GM18909 (cell line): ENCODE data around the gene MEGF10.

Source experiments
- ATAC-seq: cut with Tn5 transposase; IDR thresholded peaks from one replicate; pipeline ENCODE4 v1.9.1; 2021; ENCODE audit warnings: mild to moderate bottlenecking; ENCODE audit not compliant: unreplicated experiment, poor library complexity

Gene MEGF10

GRCh38 chr5:127322403-127322802 lies 31.8 kb downstream of the MEGF10 start:
- no peak for ATAC-seq

- no peak for ATAC-seq
Measured at GRCh38 chr5:127324756-127325155, 34.2 kb downstream of the MEGF10 start.

DNA sequence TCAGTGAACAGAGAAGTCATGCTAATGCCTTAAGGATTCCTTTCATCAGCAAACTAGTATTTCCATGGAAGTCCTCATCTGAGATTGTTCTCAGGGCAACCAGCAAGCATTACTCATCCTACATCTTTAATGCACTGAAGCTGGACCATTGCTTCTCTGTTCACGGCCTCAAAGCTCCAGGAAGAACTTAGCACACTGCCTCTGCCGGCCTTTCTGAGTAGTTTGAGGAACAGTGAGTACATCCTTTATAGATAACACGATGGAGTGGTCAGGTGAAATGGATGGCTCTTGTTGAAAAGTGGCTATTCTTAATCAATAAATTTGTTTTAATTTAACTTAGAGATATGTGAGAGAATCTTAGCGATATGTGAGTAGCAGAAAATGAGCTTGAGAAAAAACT lies 35.8 kb downstream of the MEGF10 start:
- no peak for ATAC-seq

- no peak for ATAC-seq
Measured at GRCh38 chr5:127326976-127327755, 36.6 kb downstream of the MEGF10 start.

DNA sequence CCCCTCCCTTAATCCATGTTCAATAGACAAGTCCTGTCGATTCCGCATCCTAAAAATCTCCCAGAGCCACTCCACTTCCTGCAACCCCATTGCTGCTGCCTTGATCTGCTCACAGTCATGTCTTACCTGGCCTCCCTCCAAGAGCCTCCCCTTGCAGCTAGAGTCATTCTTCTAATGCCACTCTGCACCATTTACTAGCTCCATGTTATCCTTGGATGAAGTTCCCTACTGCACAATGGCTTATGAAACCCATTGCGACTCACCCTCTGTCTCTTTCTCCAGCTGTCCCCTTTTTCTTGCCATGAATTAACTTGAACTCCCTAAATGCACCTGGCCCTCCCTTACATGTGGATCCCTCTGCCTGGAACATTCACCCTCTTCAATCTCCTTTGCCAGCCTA lies 39.5 kb downstream of the MEGF10 start:
- ATAC-seq: no peak

- ATAC-seq: no peak
Measured at GRCh38 chr5:127331890-127332649, 41.5 kb downstream of the MEGF10 start.

GRCh38 chr5:127333483-127333882 lies 42.9 kb downstream of the MEGF10 start:
- ATAC-seq: no peak

- ATAC-seq: no peak
Measured at GRCh38 chr5:127335381-127335780, 44.8 kb downstream of the MEGF10 start.

DNA sequence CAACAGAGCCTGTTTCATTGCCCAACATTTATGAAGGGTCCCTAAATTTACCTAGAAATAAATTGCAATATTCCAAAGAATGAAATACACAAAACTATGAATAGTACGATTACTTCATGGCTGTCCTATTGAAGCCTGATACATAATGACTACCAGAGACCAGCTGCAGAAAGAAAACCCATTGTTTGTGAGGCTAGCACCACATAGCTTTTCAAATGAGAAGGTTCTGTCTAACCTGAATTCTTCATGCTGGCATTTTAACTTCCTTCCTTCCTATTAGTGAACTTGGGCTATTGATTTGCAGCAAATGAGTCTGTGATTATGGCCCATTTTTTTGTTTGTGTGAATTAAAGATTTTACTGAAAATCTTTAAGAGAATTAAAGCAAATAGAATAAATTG lies 47.3 kb downstream of the MEGF10 start:
- no peak for ATAC-seq

DNA sequence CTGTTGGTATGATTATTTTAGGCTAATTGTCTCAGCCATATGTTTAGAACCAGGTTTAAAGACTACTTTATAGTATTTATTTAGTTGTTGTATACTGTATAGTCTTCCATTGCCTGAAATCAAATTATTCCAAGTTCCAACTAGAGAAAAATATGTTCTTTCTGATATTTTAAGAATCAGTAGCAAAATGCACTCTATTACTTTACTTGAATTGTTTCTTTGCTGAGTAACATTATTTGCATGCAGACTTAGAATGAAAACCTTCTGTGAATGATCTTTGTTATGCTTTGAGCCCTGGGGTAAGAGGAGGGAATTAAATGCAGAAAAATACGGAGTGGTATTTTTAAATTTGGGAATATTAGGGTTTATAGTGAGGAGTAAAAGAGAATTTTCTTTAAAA lies 47.9 kb downstream of the MEGF10 start:
- no peak for ATAC-seq

- ATAC-seq: no peak
Measured at GRCh38 chr5:127340606-127341005, 50.0 kb downstream of the MEGF10 start.

DNA sequence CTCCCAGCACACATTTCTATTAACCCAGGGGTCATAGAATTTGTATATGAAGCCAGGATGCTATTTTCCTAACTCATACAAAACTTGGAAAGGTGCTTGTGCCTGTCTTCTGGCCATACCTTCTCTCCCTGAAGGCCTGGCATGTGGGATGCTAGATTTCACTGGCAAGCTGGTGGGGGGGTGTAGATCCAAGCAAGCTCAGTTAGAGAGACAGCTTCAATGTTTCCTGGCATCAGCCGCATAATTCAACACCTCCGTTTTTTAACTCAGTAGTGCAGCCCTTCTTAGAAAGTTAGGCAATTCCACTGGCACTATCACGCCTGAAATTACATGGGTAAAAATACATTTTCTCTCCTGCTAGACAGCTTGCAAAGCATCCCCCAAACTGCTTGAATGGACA lies 51.8 kb downstream of the MEGF10 start:
- ATAC-seq: no peak

GRCh38 chr5:127343313-127343712 lies 52.7 kb downstream of the MEGF10 start:
- no peak for ATAC-seq

DNA sequence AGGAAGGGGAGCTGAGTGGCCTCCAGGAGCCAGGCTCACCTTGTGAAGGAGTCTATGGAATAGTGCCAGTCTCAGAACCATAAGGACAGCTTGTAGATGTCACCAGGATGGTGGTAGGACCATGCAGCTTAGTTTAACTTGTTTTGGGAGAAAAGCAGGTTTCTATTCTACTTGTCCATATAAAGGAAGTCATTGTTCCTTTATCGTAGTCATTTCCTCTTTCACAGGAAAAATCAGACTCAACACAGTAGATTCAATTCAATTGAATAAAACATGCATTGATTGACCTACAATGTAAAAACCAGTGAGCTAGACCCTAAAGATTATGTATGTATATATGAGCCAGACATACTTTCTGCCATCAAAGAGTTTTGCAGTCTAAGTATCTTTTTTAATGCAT lies 53.3 kb downstream of the MEGF10 start:
- no peak for ATAC-seq

GRCh38 chr5:127344931-127345330 lies 54.3 kb downstream of the MEGF10 start:
- ATAC-seq: no peak

GRCh38 chr5:127351418-127351817 lies 60.8 kb downstream of the MEGF10 start:
- no peak for ATAC-seq

DNA sequence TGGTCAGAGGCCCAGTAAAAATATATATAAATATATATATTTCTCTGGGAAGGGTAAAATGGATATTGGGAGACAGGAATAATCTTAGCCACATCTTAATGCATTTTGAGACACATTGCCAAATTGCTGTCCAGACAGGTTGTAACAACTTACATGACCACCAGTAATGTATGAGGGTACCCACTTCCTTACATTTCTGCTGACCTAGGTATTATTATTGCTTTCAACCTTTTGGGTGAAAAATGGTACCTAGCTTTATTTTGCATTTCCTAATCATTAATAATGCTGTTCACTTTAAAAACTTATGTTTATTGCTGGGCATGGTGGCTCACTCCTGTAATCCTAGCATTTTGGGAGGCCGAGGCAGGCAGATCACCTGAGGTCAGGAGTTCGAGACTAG lies 61.5 kb downstream of the MEGF10 start:
- ATAC-seq: no peak

DNA sequence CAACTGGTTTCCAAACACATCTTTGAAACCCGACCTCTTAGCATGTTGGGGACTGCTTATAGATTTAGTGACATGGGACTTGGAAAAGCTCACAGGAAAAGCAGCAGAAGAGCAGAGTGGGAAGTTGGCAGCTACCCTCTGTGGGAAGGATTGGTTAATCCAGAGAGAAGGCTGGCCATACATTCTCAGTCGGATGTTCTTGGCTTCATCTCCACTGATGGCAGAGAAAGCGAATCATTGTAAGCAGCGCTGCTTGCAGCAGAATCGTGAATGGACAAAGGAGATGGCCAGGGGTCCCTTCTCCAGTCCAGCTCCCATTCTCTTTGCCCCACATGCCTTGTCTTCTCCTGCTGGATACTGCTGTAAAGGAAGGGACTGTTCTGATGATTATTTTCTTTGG lies 62.7 kb downstream of the MEGF10 start:
- no peak for ATAC-seq

GRCh38 chr5:127353796-127354195 lies 63.2 kb downstream of the MEGF10 start:
- no peak for ATAC-seq

DNA sequence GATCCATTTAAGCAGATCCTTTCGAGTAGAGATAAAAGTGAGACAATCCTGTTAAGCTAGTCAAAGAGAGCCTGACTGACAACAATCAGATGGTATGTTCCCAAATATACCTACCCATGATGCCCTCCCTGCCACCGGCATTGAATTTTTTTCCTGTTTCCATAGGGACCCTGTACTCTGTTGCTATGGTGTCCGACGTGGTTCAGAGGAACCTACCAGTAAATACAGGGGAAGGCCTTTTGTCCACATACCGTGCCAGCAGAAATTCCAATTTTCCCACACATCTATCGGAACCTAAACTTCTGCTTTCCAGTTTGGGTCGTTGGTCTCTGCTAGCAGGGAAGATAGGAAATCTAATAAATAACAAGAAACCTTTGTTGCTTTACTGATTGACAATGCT lies 64.7 kb downstream of the MEGF10 start:
- no peak for ATAC-seq

DNA sequence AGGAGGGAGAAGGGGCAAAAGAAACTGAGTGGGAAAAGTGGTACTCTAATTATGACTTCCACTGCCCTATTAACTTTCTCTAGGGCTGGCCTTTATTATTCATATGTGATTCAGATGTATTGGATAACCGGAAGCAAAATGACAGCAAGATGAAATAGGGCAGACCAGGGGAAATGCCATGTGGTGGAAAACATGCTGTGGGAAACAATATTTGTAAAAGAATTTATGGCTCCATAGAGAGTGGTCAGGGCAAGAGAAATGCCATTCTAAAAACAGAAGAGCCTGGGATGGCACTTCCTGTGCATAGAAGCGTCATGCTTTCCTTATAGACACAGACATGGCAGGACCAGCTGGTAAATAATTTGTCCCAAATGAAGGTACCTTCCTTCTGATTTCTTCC lies 67.7 kb downstream of the MEGF10 start:
- ATAC-seq: no peak

DNA sequence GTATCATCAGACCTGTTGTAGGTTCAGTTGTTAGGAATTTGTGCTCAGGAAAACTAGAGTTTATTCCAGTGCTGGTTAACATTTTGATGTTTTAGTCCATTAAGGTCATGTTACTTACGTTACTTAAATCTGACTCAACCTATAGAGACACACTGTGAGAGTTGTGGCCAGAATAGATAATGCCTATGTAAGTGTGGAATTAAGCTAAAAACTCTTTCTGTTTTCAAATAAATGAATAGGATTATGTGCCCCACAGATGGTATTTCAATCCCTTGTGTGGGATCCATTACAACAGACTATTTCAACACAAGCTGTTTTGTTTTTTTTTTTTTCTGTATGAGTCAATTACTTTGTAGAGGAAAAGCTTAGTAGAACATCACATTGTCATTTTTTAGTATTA lies 68.1 kb downstream of the MEGF10 start:
- ATAC-seq: no peak
